Mononuclear cell (primary cell): ENCODE results near the gene XPNPEP3. TPM values are rescaled to one million over a fixed set of nuclear protein-coding genes. Genes with fewer than 3 reads are reported as not detected.
"Not testable (repeated sequence)": the region's sequence is repeated elsewhere in the genome, so short reads cannot be mapped to it uniquely, and the experiment has no call there.

ENCODE experiments used
- H3K27me3 ChIP-seq: 2 replicates; pipeline ENCODE4 v1.6.0; 2011; ENCODE audit warnings: low read length, control low read depth; ENCODE audit not compliant: insufficient read depth
- H3K4me1 ChIP-seq: 2 replicates; pipeline ENCODE4 v1.5.1; 2011; ENCODE audit warnings: mild to moderate bottlenecking, low read length, control low read depth; ENCODE audit not compliant: insufficient read depth
- H3K4me3 ChIP-seq: 2 replicates; pipeline ENCODE4 v1.5.1; 2011; ENCODE audit warnings: mild to moderate bottlenecking, low read length, moderate library complexity
- H3K9me3 ChIP-seq: 2 replicates; pipeline ENCODE4 v1.5.1; 2011; ENCODE audit warnings: low read depth, mild to moderate bottlenecking, control low read depth, low read length
- total RNA-seq: library from RNA; depleted of rRNA; stranded (reverse); fragments of >200 nt; gene quantifications from one replicate; pipeline ENCODE4 v1.2.3, GENCODE V29; 2012

The XPNPEP3 gene
- 11.0 TPM for total RNA-seq

DNA sequence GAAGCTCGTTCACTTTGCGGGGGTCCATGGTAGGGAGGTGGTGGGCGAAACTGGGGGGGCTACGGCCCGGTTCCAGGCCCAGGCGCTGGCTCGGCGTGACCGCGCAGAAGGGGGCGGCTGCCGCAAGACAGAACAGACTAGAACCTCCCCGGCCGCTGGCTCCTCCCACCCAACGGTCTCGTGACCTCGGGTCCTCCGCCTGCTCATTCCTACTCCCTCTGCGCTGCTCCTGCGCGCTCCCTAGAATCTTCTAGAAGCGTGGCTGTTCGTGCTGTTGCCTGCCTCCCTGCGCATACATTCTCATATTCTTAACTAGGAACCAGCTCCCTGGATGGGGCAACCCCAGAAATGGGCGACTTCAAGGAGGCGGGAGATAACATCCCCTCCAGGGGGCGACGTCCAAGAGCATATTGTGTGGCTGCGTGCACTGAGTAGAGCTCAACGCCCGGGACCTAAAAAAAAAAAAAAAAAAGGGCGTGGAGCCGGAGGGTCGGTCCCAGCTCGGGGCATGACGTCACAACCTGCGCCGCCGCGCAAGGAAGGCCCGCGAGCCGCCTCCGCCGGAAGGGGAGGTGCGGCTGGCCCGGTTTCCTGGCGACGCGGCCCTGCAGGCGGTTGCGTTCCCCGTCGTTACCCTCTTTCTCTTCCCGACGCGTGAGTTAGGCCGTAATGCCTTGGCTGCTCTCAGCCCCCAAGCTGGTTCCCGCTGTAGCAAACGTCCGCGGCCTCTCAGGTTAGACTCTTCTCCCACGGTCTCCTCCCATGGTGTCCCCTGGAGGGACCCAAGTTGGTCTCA, at the start of gene XPNPEP3, which contains the start of gene ST13:
Gene XPNPEP3 (plus strand): TSS at position 636 of the 796 bp plus-strand sequence. CDS start 34 bp downstream, at position 670.
Gene ST13 (minus strand): TSS at position 127 of the 796 bp plus-strand sequence. CDS start 99 bp downstream, at position 28.
- Histone ChIP-seq H3K27me3 (no peaks in the 10 kb centered on the region), H3K4me1 (peaks cover 34% of the 10 kb centered on the region), H3K4me3 (peak within 1 kb of the TSS; percentile 90), H3K9me3 (no peaks in the 10 kb centered on the region)

DNA sequence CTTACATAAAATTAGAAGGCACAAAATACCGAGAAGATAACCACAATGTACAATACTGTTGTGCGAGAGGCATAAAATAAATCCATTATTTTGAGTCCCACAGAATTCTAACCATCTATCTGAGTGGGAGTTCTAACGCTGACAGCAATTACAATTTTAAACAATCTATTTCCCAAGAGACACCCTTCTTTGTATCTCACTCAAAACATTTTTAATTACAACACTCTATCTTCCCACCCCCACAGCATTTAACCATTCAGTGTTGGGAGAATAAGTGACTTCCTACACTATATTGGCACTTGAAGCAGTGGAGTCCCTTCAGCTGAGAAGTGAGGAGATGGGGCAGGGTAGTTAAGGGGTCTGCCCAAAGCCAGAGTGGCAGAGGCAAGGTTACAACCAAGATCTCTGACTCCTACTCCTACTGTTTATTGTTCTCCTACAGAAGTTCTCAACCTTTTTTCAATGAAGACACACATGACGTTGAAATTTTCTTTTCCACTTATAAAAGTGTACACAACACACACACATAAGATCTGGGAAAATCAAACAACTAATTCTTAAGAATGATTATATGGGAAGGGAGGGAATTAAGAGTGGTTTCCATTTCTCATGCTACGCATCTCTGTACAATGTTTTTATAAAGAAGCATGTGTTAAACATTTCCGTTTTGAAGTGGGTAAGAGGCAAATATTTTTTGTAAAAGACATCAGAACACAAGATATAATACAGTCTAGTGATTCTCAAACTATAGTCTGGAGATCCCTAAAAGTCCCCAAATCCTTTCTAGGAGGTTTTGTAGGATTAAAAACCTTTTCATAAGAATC, 48.7 kb upstream of the XPNPEP3 start:
- Histone ChIP-seq H3K9me3 (no peaks in the 10 kb centered on the region), H3K27me3 (no peaks in the 10 kb centered on the region), H3K4me3 (no peak overlapping the region), H3K4me1 (no peaks in the 10 kb centered on the region)

- Histone ChIP-seq H3K4me3 (no peak overlapping the region), H3K9me3 (no peaks in the 10 kb centered on the region), H3K27me3 (no peaks in the 10 kb centered on the region), H3K4me1 (peaks cover 19% of the 10 kb centered on the region)
These were observed 43.0 kb upstream of the XPNPEP3 start for GRCh38 chr22:40813912-40814315.

- no peaks in the 10 kb centered on the region for H3K27me3 ChIP-seq
- no peak overlapping the region for H3K4me3 ChIP-seq
- peaks cover 27% of the 10 kb centered on the region for H3K4me1 ChIP-seq
- no peaks in the 10 kb centered on the region for H3K9me3 ChIP-seq
These were observed 39.2 kb upstream of the XPNPEP3 start for GRCh38 chr22:40817737-40818136.

DNA sequence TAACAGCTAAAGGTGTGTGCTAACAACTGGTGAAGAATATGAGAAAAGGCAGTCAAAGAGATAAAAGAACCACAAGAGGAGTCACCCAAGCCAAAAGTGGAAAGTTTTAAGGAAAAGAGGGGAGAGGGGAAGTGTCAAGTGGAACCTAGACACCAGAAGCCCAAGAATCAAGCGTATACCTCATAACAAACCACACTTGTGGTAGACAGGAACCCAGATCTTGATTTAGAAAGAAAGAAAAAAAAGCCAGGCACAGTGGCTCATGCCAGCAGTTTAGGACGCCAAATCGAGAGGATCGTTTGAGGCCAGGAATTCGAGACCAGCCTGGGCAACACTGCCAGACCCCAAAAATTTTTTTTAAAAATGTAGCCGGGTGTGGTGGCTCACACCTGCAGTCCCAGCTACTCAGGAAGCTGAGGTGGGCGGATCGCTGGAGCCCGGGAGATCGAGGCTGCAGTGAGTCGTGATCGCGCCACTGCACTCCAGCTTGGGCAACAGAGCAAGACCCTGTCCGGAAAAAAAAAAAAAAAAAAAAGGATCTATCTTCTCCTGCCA, 38.7 kb upstream of the XPNPEP3 start:
- Histone ChIP-seq H3K9me3 (no peaks in the 10 kb centered on the region), H3K4me1 (peaks cover 27% of the 10 kb centered on the region), H3K27me3 (no peaks in the 10 kb centered on the region), H3K4me3 (peak overlapping the region; percentile 96)

DNA sequence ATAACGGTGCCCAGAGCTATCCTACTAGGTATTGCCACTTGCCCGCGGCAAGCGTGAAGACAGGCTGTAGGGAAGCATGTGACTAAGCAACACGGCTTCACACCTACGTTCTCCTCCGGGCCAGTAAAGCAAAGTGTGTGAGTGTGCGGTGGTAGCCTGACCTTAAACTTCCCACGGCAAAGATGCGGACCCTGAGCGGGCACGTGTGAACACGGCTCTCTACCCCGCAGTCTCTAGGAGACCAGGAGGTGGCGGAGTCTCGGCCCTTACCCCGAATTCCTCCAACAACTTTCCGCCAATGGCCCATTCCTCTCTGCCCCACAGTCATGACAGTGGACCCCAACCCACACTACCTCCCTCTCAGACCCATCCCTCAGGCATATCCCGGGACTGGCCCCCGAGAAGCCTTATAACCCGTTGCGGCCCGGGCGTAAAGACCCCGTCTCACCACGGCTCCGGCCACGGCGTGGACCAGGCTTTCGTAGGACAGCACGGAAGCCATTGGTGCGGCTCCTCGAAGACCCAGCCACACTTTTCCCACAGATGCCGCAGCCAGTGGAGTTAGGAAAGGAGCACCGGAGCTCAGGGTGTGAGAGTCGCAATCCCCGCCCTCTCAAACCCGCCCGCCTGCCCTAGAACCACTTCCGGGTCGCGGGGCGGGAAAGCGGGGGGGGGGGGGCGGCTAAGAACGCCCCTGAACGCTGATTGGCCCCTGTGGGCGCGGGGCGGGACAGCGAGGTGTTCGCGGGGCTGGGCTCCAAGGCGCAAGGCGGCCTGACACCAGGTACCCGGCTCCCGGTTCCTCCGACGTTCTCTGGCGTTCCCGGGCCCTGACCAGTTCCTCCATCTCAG, 38.0 kb upstream of the XPNPEP3 start, which contains the start of gene SLC25A17:
Gene SLC25A17 (minus strand): TSS at position 600 of the 852 bp plus-strand sequence. CDS start 98 bp downstream, at position 502.
- H3K9me3 ChIP-seq, result no peaks in the 10 kb centered on the region
- H3K4me3 ChIP-seq, result peak within 1 kb of the TSS; percentile 96
- H3K4me1 ChIP-seq, result peaks cover 27% of the 10 kb centered on the region
- H3K27me3 ChIP-seq, result no peaks in the 10 kb centered on the region

GRCh38 chr22:40819599-40820140, 37.3 kb upstream of the XPNPEP3 start:
- Histone ChIP-seq H3K4me3 (peak overlapping the region; percentile 96), H3K4me1 (peaks cover 27% of the 10 kb centered on the region), H3K9me3 (no peaks in the 10 kb centered on the region), H3K27me3 (no peaks in the 10 kb centered on the region)

- Histone ChIP-seq H3K27me3 (no peaks in the 10 kb centered on the region), H3K9me3 (no peaks in the 10 kb centered on the region), H3K4me1 (peaks cover 12% of the 10 kb centered on the region), H3K4me3 (no peak overlapping the region)
These were observed 33.5 kb upstream of the XPNPEP3 start for GRCh38 chr22:40823426-40823825.

DNA sequence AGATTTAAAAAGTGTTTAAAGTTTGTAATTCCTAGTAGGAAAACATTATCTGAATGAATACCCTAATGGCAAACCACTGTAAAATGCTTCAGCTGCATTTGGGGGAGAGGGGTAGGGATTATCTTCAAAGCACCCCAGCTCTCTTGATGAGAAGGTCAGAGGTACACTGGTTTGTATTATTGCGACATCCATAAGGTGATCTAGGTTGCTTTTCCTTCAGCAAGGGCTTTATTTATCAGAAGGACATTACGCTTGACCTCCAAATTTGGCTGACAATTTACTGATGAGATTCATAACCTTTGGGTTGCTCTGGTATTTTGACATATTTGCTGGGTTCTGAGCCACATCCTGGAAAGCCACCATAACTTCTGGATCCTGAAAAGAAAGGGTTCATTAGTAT, 30.7 kb upstream of the XPNPEP3 start:
- H3K27me3 ChIP-seq, H3K4me1 ChIP-seq, H3K4me3 ChIP-seq, H3K9me3 ChIP-seq: not testable (repeated sequence)

DNA sequence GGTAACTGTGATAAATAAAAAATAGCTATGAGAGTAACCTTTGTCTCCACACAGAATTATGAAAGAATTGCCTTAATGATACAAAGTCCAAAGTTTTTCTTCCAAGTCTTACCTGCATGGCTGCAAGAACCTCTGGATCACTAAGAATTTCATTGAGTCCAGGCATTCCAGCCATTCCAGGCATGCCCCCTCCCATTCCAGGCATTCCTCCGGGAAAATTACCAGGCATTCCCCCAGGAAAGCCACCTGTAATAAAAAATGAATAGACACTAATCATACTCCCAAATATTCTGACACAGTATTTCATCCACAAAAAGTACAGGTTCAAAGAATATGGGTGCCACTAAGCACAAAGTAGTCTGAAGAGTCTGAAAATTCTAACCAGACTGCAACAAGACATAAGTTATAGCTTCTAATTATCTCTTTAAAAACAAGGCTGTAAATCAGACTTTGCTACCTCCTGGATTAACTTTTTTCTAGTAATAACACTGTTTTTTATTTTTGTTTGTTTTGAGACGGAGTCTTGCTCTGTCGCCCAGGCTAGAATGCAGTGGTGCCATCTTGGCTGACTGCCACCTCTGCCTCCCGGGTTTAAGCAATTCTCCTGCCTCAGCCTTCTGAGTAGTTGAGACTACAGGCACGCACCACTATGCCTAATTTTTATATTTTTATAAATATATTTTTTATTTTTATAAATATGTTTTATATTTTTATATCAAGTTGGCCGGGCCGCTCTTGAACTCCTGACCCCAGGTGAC, 29.8 kb upstream of the XPNPEP3 start:
- no peaks in the 10 kb centered on the region for H3K4me1 ChIP-seq
- no peaks in the 10 kb centered on the region for H3K9me3 ChIP-seq
- no peak overlapping the region for H3K4me3 ChIP-seq
- H3K27me3 ChIP-seq, result no peaks in the 10 kb centered on the region

GRCh38 chr22:40829131-40829530, 27.8 kb upstream of the XPNPEP3 start:
- H3K27me3 ChIP-seq, result no peaks in the 10 kb centered on the region
- no peak overlapping the region for H3K4me3 ChIP-seq
- no peaks in the 10 kb centered on the region for H3K4me1 ChIP-seq
- H3K9me3 ChIP-seq, result no peaks in the 10 kb centered on the region

DNA sequence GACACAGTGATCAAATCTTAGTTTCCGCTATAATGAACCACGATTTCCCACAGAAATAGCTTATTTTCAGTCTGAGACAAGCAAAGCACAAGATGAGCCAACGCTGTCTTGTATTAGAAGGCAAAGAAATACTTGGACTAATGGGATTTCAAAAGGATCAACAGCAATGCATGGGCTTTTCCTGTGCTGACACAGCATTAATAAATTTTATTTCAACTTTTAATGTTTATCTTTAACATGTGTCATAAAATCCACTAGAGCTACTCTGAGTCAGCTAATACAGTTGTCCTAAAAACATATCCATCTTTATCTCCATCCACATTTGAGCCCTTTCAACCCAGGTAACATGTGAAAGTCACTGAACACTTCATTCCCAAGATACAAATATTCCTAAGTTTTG, 22.3 kb upstream of the XPNPEP3 start:
- Histone ChIP-seq H3K4me1 (no peaks in the 10 kb centered on the region), H3K27me3 (no peaks in the 10 kb centered on the region), H3K9me3 (no peaks in the 10 kb centered on the region), H3K4me3 (no peak overlapping the region)

GRCh38 chr22:40838486-40838885, 18.5 kb upstream of the XPNPEP3 start:
- H3K4me1 ChIP-seq, result no peaks in the 10 kb centered on the region
- no peaks in the 10 kb centered on the region for H3K9me3 ChIP-seq
- H3K27me3 ChIP-seq, result no peaks in the 10 kb centered on the region
- no peak overlapping the region for H3K4me3 ChIP-seq
